Activated CD8-positive, alpha-beta memory T cell treated with anti-CD3 and anti-CD28 coated beads, Interleukin-2, amount 50 U/mL, for 4 hours (primary cell): Measurements from ENCODE around the gene PATJ.
"Not testable (repeated sequence)": the region's sequence is repeated elsewhere in the genome, so short reads cannot be mapped to it uniquely, and the experiment has no call there.

Experiments
- DNase-seq: peaks from one replicate; pipeline ENCODE4 v3.0.0-alpha.2; 2020

The PATJ gene

DNA sequence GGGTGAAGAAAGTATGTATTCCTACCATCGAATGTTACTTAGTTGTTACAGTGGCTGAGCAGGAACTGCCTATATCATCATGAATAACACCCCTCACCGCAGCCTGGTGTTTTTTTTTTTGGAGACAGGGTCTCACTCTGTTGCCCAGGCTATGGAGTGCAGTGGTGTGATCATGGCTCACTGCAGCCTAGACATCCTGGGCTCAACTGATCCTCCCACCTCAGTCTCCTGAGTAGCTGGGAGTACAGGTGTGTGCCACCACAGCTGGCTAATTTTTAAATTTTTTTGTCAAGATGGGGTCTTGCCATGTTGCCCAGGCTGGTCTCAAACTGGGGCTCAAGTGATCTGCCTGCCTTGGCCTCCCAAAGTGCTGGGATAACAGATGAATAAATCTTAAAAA, 7.3 kb downstream of the PATJ start:
- DNase-seq = no peak

DNA sequence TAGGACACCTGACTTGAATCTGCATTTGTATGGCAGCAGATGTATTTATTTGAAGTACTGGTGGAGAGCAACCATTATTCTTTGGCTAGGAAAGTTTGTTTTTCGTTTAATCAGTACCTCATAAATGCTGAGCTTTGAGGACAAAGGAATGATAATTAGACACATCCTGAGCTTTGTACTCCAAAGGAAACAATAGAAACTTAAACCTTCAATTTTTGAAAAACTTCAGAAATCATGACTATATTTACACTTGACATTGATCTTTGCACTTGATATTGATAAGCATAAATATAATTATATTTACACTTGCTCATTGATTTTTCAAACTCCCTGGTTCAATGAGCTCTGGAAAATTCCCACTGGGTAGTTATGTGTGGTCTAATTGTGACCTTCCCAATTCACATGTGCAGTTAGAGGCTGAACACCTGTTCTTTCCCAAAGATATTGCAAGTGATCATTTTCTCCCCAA, 10.7 kb downstream of the PATJ start:
- DNase-seq = no peak

DNA sequence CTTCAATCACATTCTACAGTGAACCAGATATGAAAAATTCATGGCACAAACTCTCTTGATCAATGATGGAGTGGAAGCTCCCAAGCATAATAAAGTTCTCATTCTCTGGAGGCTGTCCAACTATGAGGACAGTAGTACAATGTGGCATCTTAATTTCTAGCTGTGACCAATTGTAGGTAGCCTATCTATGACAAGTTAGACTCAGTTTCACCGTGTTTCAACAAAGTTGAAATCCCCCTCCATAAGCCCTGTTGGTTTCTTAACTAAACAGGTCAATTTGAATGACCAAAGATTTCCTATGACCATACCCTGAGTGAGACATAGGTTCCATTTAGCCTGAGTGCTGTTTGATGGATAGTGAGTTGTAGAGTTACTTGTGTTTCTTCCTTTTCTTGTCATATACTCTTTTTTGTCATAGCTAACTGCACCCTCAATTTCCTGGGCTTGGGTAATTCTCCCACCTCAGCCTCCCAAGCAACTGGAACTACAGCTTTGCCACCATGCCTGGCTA, 11.8 kb downstream of the PATJ start:
- DNase-seq = no peak

DNA sequence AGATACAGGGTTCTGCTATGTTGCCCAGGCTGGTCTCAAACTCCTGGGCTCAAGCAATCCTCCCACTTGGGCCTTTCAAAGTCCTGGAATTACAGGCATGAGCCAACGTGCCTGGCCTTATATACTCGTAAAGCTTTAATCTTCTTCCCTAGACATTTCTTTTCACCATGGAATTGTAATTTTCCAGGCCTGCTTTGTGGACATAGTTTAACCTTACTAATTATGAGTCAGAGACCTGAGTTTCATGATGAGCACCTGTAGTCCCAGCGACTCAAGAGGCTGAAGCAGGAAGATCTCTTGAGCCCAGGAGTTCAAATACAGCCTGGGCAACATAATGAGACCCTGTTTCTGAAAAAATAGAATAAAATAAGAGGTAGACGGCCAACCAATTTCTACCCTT, 12.3 kb downstream of the PATJ start:
- no peak for DNase-seq

DNA sequence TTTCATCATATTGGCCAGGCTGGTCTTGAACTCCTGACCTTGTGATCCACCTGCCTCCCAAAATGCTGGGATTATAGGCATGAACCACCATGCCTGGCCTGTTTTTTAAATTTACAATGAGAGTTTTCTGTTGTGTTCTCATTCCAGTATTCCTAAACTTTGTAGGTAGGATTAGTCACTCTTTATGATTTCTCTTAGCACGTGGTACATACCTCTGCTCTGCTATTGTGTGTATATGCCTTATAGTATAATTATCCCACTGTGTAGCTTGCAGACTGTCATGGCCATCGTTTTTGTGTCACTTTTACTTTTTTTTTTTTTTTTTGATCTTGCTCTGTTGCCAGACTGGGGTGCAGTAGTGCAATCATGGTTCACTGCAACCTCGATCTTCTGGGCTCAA, 14.5 kb downstream of the PATJ start:
- no peak for DNase-seq

DNA sequence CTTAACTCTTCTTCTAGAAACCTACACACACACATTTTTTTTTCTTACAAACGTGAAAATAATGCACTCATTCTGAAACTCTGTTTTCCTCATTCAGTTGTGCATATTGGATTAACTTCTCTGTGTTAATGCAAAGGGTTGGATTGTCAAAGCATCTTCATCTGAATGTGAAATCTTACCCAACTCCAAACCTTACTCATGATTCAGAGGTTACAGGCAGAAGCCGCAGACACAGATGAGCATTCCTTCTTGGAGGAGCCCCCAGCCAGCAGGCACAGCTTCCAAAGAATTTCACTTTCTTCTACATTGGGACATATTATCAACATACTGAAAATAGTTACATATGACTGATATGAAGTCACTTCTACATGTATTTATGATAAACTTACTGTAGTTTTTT, 15.7 kb downstream of the PATJ start:
- DNase-seq = no peak

DNA sequence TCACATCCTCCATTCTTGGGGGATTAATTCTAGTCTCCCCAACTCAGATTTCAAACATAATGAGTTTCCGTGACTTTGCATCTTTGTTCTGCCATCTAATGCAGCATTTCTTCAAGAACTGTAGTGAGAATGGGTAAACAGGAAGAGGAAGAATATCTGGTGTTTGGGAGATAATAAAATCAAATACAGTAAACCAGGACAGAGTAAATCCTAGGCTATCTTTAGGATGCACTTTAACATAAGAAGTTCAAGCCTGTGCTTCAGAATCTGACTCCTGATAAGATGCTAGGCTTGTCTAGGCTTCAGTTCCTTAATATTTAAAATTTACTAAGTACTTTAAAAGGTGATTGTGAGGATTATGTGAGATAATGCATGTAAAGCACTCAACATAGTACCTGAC, 27.9 kb downstream of the PATJ start:
- DNase-seq = no peak

DNA sequence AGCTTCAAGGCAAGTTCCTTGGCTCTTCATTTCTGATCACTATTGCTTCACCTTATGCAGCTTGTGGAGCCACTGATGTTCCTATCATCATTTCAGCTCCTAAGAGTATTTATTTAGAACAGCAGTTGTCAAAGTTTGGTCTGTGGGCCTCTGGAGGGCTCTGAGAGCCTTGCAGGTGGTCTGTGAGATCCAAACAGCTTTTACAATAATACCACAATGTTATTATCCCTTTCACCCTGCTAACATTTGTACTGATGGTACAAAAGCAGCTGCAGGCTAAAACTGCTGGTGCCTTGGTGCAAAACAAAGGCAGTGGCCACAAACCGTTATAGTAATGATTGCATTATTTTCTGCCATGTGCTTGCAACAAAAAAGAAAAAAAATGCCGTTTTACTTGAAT, 33.8 kb downstream of the PATJ start:
- DNase-seq = no peak

DNA sequence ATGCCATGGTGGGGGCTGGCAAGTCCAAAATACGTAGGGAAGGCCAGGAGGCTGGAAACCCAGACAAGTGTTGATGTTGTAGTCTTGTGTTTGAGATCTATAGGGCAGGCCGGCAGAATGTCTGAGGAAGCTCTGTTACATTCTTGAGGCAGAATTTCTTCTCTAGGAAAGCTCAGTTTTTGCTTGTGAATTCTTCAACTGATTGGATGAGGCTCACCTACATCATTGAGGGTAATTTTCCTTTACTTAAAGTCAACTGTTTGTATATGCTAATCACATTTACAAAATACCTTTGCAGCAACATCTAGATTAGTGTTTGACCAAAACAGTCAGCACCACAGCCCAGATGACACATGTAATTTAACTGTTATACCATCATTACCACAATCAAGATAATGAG, 37.0 kb downstream of the PATJ start:
- DNase-seq = no peak

DNA sequence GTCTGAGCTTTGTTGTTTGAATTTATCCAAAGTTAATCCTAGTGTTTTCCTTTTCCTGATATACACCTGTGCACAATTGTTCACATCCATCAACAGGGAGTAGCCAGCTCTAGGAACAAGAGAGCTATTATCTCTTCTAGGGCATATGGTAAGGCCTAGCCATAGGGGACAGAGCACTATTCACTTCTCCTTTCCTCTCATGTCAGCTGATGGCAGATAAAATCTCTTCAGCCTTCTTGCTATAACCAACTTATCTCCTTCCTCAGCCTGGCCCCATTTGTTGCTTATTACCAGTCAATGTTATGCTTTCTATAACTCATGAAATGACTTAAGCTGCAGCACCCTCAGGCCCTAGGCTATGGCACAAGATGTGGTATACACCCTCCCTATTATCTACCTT, 38.9 kb downstream of the PATJ start:
- no peak for DNase-seq

DNA sequence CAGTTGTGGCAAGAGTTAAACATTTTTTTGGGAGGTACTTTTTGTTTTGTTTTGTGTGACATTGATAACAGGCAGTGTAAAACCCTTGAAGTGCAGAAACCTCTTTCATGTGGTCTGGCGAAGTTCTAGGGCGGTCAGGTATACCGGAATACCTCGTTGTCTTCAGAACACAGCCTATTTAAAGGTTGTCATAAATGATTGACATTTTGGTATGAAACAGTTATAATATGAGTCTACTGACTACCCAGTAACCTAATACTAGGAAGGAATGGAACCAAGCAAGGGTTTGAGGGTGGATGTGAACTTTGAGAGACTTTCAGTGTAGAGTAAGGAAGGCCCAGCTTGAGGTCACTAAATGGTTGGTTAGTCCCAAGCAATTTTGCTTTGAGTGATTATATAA, 40.5 kb downstream of the PATJ start:
- peak; percentile 50 for DNase-seq

DNA sequence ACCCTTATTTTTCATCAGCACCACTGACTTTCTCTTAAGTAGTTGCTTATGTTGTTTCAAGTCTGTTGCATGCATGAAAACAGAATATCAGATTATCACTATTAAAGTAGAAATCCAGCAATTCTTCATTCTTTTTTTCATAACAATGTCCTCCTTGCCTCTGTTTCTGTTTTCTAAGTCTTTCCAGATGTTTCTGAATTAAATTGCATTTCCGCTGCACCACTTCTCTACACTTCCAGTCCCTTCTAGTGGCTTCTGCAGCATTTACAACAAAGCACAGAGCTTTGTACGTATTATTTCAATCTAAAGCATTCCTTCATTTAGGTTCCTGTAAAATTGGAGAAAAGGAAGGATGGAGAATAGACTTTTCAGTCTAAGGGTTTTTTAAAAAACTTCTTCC, 42.4 kb downstream of the PATJ start:
- no peak for DNase-seq

DNA sequence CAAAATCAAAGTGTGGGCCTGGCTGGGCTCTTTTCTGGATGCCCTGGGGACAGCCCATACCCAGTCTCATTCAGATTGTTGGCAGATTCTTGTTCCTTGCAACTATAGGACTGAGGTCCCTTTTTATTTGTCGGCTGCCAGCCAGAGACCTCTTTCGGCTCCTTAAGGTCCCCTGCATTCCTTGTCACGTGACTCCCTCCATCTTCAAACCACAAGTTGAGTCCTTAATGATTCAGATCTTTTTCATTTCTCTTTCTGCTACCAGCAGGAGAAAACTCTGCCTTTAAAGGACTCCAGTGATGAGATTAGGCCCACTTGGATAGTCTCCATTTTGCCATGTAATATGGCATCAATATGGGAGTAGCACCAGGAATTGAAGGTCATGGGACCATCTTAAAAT, 48.6 kb downstream of the PATJ start:
- DNase-seq = no peak

DNA sequence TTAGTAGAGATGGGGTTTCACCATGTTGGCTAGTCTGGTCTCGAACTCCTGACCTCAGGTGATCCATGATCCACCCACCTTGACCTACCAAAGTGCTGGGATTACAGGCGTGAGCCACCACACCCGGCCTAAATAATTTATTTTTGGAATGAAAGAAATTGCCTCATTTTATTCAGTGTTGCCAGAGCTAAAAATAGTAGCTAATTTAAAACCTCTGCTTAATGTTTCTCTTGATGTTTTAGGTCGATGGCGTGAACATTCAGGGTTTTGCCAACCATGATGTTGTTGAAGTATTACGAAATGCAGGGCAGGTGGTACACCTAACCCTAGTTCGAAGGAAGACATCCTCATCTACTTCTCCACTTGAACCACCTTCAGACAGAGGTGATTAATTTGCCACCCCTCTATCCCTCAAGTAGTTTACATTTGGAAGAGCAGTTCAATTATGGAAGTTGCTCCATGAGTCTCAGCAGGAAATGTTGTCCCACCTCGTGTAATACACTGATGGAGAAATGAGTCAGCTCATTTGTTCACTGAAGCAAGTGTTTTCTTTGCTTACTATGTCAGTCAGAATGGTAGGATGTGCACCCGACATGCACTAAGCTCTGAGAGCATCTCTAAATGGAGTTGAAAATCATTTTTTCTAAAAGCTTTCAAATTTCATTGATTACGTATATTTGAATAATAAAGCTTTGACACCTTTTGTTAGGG, 54.9 kb downstream of the PATJ start:
- no peak for DNase-seq

DNA sequence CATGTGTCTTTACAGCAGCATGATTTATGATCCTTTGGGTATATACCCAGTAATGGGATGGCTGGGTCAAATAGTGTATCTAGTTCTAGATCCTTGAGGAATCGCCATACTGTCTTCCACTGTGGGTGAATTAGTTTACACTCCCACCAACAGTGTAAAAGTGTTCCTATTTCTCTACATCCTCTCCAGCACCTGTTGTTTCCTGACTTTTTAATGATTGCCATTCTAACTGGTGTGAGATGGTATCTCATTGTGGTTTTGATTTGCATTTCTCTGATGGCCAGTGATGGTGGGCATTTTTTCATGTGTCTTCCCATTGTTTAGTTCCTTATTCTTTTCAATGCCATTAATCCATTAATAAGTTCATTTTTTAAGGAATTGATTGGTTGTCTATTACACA, 58.8 kb downstream of the PATJ start:
- not testable (repeated sequence) for DNase-seq

DNA sequence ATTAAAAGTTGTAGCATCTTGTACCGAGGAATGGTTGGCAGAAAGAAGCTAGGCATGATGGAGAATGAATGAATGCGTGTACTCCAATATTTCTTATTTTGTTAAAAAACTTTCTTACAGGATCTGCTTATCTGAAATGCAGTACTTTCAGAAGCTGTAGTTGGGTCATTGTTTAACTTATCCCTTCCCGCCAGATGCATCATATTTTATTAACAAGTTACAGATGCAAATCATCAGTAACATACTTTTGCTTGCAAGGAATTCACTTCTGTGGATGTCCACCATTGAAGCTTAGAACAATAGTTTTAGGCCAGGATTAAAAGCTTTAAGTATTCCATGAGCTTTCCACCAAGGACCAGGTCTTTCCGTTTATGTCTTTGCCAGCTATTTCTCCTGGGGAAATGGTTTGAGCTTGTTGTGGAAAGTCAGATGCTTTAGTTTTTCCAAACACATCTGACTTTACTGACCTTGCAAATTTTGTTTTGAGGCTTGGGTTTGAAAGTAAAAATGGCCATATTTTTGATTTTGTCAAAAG, 65.4 kb downstream of the PATJ start:
- DNase-seq = no peak

DNA sequence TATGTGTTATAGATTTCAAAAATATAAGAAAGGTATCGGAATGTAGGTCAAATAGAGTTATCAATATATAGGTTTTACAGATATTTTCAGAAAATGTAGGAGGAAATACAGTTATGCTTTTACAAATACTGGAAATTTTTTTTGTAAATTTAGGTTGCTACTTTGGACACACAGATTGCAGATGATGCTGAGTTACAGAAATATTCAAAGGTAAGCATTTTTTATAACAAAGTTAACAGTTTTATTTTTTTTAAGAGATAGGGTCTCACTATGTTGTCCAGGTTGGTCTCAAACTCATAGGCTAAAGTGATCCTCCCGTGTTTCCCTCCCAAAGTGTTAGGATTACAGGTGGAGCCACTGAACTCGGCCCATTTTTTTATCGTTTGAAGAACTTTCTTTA, 66.0 kb downstream of the PATJ start:
- no peak for DNase-seq

DNA sequence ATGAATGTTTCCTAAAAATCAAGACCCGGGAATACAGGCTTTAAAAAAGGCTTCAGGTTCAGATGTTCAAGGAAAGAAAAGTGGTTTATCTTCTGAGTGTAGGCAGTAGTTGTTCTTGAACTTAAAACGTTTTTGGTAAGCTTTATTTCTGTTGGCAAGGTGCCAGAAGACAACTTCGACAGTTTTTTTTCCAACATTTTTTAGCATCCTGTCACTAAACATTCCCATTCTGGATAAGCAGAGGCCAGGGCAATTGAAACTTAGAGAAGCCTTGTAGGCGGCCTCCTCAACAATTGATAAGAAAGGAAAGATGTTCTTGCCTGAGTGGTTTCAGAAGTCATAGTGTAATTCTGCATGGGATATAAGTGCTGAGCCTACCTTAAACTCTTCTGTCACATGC, 66.7 kb downstream of the PATJ start:
- DNase-seq = no peak

DNA sequence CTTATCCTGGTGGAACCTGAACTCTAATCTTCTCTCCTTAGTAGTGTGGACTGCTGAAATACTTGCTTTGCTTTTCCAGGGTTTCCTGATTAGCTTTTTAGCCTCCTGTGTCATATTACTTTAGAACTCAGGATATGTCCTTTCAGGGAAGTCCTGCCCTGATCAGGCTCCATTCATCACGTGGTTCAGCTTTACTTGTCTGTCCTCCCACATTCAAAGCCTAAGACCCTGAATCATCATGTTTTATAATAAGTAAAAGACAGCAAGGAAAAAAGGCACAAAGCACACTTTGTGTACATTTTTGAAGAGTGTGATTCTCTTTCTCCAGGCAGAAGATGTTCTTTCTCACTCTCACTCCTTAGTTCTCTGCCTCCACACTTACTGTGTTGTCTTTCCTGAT, 70.6 kb downstream of the PATJ start:
- DNase-seq = no peak

DNA sequence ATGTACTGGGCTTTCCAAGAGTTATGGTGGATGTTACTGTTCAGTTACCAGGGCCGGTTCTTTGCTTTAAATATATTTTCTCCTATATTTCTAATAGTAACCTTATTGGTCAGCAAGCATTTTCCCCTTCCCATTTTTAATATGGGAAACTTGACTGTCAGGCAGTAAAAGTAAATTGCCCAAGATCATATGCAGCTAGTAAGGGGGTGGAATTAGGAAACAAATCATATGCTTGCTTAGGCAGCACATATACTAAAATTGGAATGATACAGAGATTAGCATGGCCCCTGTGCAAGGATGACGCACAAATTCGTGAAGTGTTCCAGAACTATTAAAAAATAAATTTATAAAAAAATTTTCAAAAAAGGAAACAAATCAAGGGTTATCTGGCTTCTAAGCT, 73.9 kb downstream of the PATJ start:
- no peak for DNase-seq

DNA sequence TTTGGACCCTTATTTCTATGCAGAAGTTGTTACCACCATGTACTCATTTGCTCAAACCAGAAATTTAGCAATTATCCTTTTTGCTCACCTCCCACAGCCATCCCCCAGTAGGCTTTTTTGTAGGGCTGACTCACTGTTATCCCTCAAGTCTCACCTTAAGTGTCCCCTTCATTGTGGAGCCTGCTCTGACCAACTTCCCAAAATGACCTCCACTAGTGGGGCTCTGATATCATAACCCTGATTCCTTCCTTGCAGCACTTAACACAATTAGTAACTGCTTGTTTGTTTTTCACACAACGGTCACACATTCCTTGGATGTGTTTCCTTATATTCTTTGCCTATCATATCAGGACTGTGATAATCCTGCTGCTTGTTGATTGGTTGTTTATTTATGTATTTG, 76.7 kb downstream of the PATJ start:
- no peak for DNase-seq

DNA sequence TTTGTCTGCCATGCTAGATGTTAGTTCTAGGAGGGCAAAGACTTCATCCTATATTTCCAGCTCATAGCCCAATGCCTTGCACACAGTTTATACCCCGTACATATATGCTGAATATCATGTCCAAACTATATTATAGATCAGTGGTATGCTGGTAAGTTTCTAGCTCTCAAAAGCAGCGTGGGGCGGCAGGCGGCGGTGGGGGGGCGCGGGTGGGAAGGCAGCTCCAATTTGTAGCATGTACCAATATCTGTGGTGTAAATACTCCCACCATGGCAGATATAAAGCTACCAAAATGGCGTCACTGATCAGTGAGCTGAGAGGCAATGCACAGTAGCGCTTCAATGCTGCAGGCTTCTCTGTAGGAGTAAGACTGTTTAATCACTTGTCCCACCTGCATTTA, 77.1 kb downstream of the PATJ start:
- DNase-seq = no peak

DNA sequence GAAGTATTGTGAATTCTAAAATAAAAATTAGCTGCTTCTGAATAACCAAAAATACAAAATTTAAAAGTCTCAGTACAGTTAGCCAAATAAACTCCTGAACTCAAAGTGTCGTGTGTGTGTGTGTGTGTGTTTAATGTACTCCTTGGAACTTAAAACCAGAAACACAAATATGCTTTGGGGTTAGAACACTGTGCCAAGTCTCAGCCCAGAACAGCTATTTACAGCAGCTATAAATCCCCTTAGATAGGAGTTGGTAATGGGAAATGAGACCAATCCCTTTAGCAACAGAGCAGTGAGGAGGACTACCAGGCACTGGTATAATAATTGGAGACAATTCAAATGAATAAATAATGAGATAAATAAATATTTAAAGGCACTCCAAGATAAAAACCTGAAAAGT, 83.1 kb downstream of the PATJ start:
- DNase-seq = no peak

DNA sequence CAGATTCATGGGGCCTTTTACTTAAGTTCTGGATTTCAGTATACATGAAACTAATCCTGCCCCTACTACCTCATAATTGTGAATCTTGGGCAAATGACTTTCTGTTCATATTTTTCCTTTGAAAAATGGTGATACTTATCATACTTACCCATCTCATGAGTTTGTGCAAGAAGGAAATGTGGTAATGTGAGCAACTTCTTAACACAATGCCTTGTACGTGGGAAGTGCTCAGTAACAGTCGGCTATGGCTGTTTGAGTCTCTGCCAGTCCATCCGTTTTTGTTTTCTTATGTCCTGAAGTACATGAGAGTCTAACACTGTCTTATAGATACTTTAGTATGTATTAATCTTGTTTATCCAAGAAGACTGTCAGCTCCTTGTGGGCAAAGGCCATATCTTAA, 86.5 kb downstream of the PATJ start:
- no peak for DNase-seq

DNA sequence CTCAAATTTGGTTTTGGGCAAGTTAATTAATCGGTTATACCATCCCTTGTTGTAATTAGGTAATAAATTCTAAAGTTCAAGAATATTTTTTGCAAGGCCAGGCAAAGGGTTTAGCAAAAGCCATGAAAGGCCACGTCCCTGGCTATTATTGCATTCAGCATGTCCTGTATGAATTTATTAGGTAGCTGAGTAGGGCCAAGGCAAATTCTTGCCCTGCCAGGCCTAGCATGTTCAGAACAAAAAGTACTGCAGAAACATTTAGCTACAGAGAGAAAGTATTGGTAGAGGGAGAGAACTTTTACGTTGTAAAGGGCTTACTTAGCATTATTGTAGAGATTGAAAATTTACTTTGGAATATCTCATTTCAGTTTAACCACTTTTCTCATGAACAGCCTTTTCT, 94.4 kb downstream of the PATJ start:
- DNase-seq = no peak
